Neuronal stem cell (in vitro differentiated cells): ENCODE measurements around the gene C5orf63.
A peak's percentile ranks its signal among the peaks of the same experiment; 100 is the strongest.
"Not testable (repeated sequence)": the region's sequence is repeated elsewhere in the genome, so short reads cannot be mapped to it uniquely, and the experiment has no call there.

Source experiments
- DNase-seq: peaks from one replicate; pipeline ENCODE4 v3.0.0-alpha.2; 2013; ENCODE audit warnings: low spot score
- H2AFZ ChIP-seq: one replicate; pipeline ENCODE4 v1.6.1; 2013; ENCODE audit warnings: mild to moderate bottlenecking, low read length, inconsistent platforms
- H2AK5ac ChIP-seq: 2 replicates; pipeline ENCODE4 v1.6.1; 2013; ENCODE audit warnings: low read depth, mild to moderate bottlenecking, inconsistent platforms, low read length, moderate library complexity, mixed read lengths
- H2BK120ac ChIP-seq: 2 replicates; pipeline ENCODE4 v1.6.1; 2013; ENCODE audit warnings: low read depth, mild to moderate bottlenecking, inconsistent platforms, low read length, moderate library complexity, mixed read lengths
- H2BK12ac ChIP-seq: one replicate; pipeline ENCODE4 v1.6.1; 2013; ENCODE audit warnings: low read length, inconsistent platforms
- H2BK15ac ChIP-seq: 2 replicates; pipeline ENCODE4 v1.6.1; 2013; ENCODE audit warnings: mild to moderate bottlenecking, low read length, inconsistent platforms, mixed read lengths
- H2BK5ac ChIP-seq: one replicate; pipeline ENCODE4 v1.6.1; 2013; ENCODE audit warnings: inconsistent platforms, mild to moderate bottlenecking, low read length, moderate library complexity
- H3K14ac ChIP-seq: one replicate; pipeline ENCODE4 v1.6.1; 2013; ENCODE audit warnings: low read length, inconsistent platforms
- H3K18ac ChIP-seq: 2 replicates; pipeline ENCODE4 v1.6.1; 2013; ENCODE audit warnings: low read length, inconsistent platforms
- H3K23ac ChIP-seq: 2 replicates; pipeline ENCODE4 v1.6.1; 2013; ENCODE audit warnings: low read depth, mild to moderate bottlenecking, mixed read lengths, low read length, inconsistent platforms; ENCODE audit not compliant: poor library complexity
- H3K27ac ChIP-seq: replicated peaks from 3 replicates; pipeline ENCODE4 v1.5.1; 2013; ENCODE audit warnings: low read length, inconsistent platforms
- H3K27me3 ChIP-seq, 3 experiments: 2 replicates each; pipeline ENCODE4 v1.6.1; 2013; ENCODE audit warnings: low read length in 3 of 3, mild to moderate bottlenecking in 2 of 3, inconsistent platforms in 1 of 3, low read depth in 1 of 3, mixed read lengths in 1 of 3, moderate library complexity in 1 of 3; ENCODE audit not compliant: control insufficient read depth in 3 of 3, insufficient read depth in 3 of 3
- H3K36me3 ChIP-seq, 2 donors: replicated peaks in 1 of 2; 2 replicates each; pipeline ENCODE4 v1.6.1; 2013; ENCODE audit warnings: low read length in 2 of 2; ENCODE audit not compliant: control insufficient read depth in 2 of 2, insufficient read depth in 2 of 2
- H3K4ac ChIP-seq: 2 replicates; pipeline ENCODE4 v1.6.1; 2013; ENCODE audit warnings: inconsistent platforms, mild to moderate bottlenecking, low read length, moderate library complexity
- H3K4me1 ChIP-seq, 2 donors: 1 replicate in 1 of 2; 2 replicates in 1 of 2; pipeline ENCODE4 v1.6.1; 2013; ENCODE audit warnings: low read length in 2 of 2, low read depth in 1 of 2; ENCODE audit not compliant: control insufficient read depth in 2 of 2, insufficient read depth in 1 of 2
- H3K4me2 ChIP-seq: one replicate; pipeline ENCODE4 v1.6.1; 2013; ENCODE audit warnings: mild to moderate bottlenecking, low read length, inconsistent platforms; ENCODE audit not compliant: insufficient read depth, poor library complexity, severe bottlenecking
- H3K4me3 ChIP-seq, 2 donors: 2 replicates each; pipeline ENCODE4 v1.5.1; 2013; ENCODE audit warnings: low read length in 2 of 2, mild to moderate bottlenecking in 2 of 2, inconsistent platforms in 1 of 2, moderate library complexity in 1 of 2
- H3K79me1 ChIP-seq: one replicate; pipeline ENCODE4 v1.6.1; 2013; ENCODE audit warnings: low read depth, mild to moderate bottlenecking, inconsistent platforms, low read length, moderate library complexity
- H3K9ac ChIP-seq: one replicate; pipeline ENCODE4 v1.6.1; 2013; ENCODE audit warnings: mild to moderate bottlenecking, low read depth, low read length, inconsistent platforms; ENCODE audit not compliant: poor library complexity
- H3K9me3 ChIP-seq, 2 donors: replicated peaks in 1 of 2; 2 replicates each; pipeline versions ENCODE3 to v1.6.1; 2013; ENCODE audit warnings: low read length in 2 of 2, mild to moderate bottlenecking in 2 of 2, inconsistent platforms in 1 of 2, low read depth in 1 of 2, mixed read lengths in 1 of 2, moderate library complexity in 1 of 2; ENCODE audit not compliant: control insufficient read depth in 2 of 2, insufficient read depth in 1 of 2
- H4K8ac ChIP-seq: one replicate; pipeline ENCODE4 v1.6.1; 2013; ENCODE audit warnings: low read depth, mild to moderate bottlenecking, inconsistent platforms, low read length, moderate library complexity
- H4K91ac ChIP-seq: one replicate; pipeline ENCODE4 v1.6.1; 2013; ENCODE audit warnings: low read length, low read depth, mild to moderate bottlenecking, inconsistent platforms; ENCODE audit not compliant: poor library complexity
- WGBS, 2 donors: extraction: QIAGEN DNeasy Blood & Tissue Kit; methylation state at CpG; one replicate each; pipeline ENCODE4 v1.1.7; 2013; ENCODE audit warnings: missing lambda C conversion rate in 2 of 2, mixed read lengths in 1 of 2; ENCODE audit not compliant: insufficient read length in 2 of 2, insufficient replicate concordance in 1 of 2; ENCODE audit errors: extremely low coverage in 2 of 2; 5-methylcytosine and 5-hydroxymethylcytosine counted together

C5orf63 gene

GRCh38 chr5:127006744-127007143, 66.6 kb downstream of the C5orf63 start:
- no peak overlapping the region for H3K23ac ChIP-seq
- no peak overlapping the region for H3K4ac ChIP-seq
- no peak overlapping the region for H3K14ac ChIP-seq
- H3K4me3 ChIP-seq: no peak overlapping the region
- H3K9ac ChIP-seq: no peak overlapping the region
- no peak overlapping the region for H2BK120ac ChIP-seq
- H4K91ac ChIP-seq: no peak overlapping the region
- H3K4me1 ChIP-seq: peaks cover 0 to 7% of the 10 kb centered on the region in 2 donors
- no peak overlapping the region for H3K18ac ChIP-seq
- H2BK15ac ChIP-seq: no peak overlapping the region
- H3K9me3 ChIP-seq: no peaks in the 10 kb centered on the region
- H2BK5ac ChIP-seq: no peak overlapping the region
- no peak overlapping the region for H2AFZ ChIP-seq
- no peak overlapping the region for H4K8ac ChIP-seq
- no peaks in the 10 kb centered on the region for H3K79me1 ChIP-seq
- H3K27ac ChIP-seq: no peak overlapping the region
- H2BK12ac ChIP-seq: no peak overlapping the region
- DNase-seq: no peak
- H3K4me2 ChIP-seq: no peak overlapping the region
- H2AK5ac ChIP-seq: no peak overlapping the region
- WGBS, 2 donors: no CpG with 5 or more reads among the region's 5 CpGs
- H3K27me3 ChIP-seq: no peaks in the 10 kb centered on the region
- H3K36me3 ChIP-seq: no peaks in the 10 kb centered on the region

DNA sequence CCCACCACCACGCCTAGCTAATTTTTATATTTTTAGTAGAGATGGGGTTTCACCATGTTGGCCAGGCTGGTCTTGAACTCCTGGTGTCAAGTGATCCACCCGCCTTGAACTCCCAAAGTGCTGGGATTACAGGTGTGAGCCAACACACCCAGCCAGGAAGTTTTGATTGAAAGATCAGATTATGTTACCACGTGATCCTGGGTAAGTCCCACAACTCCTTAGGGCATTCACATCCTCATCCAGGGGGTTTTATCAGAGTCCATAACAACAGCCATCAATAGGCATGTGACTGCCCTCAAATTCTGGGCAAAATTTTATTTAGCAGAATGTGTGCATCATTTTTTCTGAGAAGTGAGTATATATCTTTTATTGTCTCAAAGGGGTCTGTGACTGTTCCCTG, 68.0 kb downstream of the C5orf63 start:
- H3K4ac ChIP-seq, H3K14ac ChIP-seq: not testable (repeated sequence)
- no CpG with 5 or more reads among the region's 3 CpGs for WGBS, 2 donors

GRCh38 chr5:127004721-127005120, 68.6 kb downstream of the C5orf63 start:
- no peak for DNase-seq
- H2BK12ac ChIP-seq: no peak overlapping the region
- H3K4me3 ChIP-seq: no peak overlapping the region
- no peak overlapping the region for H3K4me2 ChIP-seq
- H3K9me3 ChIP-seq: peaks cover 0 to 2% of the 10 kb centered on the region in 2 donors
- no peak overlapping the region for H2BK120ac ChIP-seq
- no peak overlapping the region for H3K23ac ChIP-seq
- no CpG with 5 or more reads among the region's 3 CpGs for WGBS, 2 donors
- H4K8ac ChIP-seq: no peak overlapping the region
- no peak overlapping the region for H3K27ac ChIP-seq
- H3K36me3 ChIP-seq: no peaks in the 10 kb centered on the region
- H4K91ac ChIP-seq: no peak overlapping the region
- no peak overlapping the region for H3K4ac ChIP-seq
- no peak overlapping the region for H2AFZ ChIP-seq
- no peak overlapping the region for H2BK15ac ChIP-seq
- no peak overlapping the region for H2BK5ac ChIP-seq
- no peaks in the 10 kb centered on the region for H3K79me1 ChIP-seq
- peaks cover 1 to 7% of the 10 kb centered on the region in 2 donors for H3K4me1 ChIP-seq
- H3K14ac ChIP-seq: no peak overlapping the region
- no peak overlapping the region for H3K9ac ChIP-seq
- no peak overlapping the region for H2AK5ac ChIP-seq
- no peak overlapping the region for H3K18ac ChIP-seq
- H3K27me3 ChIP-seq: no peaks in the 10 kb centered on the region

More for the DNA sequence above, 68.0 kb downstream of the C5orf63 start:
- not testable (repeated sequence) for H2BK12ac ChIP-seq, H4K8ac ChIP-seq, H3K36me3 ChIP-seq, H2BK15ac ChIP-seq, H3K18ac ChIP-seq, H3K9me3 ChIP-seq, H3K27ac ChIP-seq, H2BK5ac ChIP-seq, H2AK5ac ChIP-seq, H3K23ac ChIP-seq, H3K9ac ChIP-seq, DNase-seq, H3K4me1 ChIP-seq, H3K79me1 ChIP-seq, H2BK120ac ChIP-seq, H2AFZ ChIP-seq, H3K4me3 ChIP-seq, H3K4me2 ChIP-seq, H3K27me3 ChIP-seq, H4K91ac ChIP-seq

DNA sequence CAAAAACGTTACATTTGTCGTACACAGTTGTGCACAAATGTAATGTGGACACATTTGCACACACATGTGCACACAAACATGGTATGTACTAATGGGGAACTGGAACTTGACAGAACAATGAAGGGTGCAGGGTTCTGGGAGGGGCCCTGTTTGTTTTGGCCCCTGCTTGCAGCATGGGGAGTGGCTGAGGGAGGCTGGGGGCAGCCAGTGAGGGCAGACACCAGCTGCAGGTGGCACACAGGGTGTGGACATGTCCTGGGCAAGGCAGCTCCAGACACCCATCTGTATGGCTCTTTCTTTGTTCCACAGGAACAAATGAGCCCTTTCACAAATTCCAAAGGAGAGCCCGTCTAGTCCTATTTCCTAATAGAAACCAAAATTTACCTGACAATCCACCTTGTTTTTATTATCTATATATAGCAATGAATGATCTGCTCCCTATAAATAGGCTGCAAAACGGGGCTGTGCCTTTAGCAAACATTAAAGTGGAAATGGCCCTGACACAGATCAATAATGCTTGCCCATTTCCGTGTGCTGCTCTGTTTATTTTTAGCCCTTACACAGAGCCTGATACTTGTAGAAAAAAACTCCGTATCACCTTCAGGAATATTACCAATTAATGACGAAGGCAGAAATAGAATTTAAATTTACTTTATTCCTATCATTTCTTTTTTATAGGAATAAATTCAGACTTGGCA, 69.4 kb downstream of the C5orf63 start:
- no peak for DNase-seq
- Histone ChIP-seq H3K4ac (no peak overlapping the region), H3K4me1 (peaks cover 1 to 7% of the 10 kb centered on the region in 2 donors), H3K9ac (no peak overlapping the region), H3K27me3 (no peaks in the 10 kb centered on the region), H3K18ac (peak overlapping the region; percentile 35), H4K91ac (no peak overlapping the region), H2BK120ac (no peak overlapping the region), H3K14ac (no peak overlapping the region), H2AK5ac (no peak overlapping the region), H2AFZ (no peak overlapping the region), H2BK15ac (no peak overlapping the region), H2BK12ac (no peak overlapping the region), H3K9me3 (peaks cover 0 to 2% of the 10 kb centered on the region in 2 donors), H3K4me3 (no peak overlapping the region), H3K23ac (no peak overlapping the region), H3K27ac (no peak overlapping the region), H2BK5ac (no peak overlapping the region), H4K8ac (no peak overlapping the region), H3K79me1 (no peaks in the 10 kb centered on the region), H3K36me3 (no peaks in the 10 kb centered on the region), H3K4me2 (no peak overlapping the region)
- WGBS, 2 donors: no CpG with 5 or more reads among the region's 7 CpGs
